ENCODE data around the gene GPR61.

GPR61 gene

GRCh38 chr1:109578947-109579443 lies 39.3 kb downstream of the GPR61 start:
- Histone ChIP-seq H3K36me3 (ENCODE audit: insufficient read depth, low read length) (peaks cover 57% of the 10 kb centered on the region), H3K79me2 (ENCODE audit: insufficient read depth, low read length) (no peaks in the 10 kb centered on the region; the same call in 1 of the 2 replicates), H3K4me3 (ENCODE audit: low read depth, low read length, poor library complexity, severe bottlenecking) (no peak overlapping the region), H3K27me3 (ENCODE audit: insufficient read depth, low read length) (no peaks in the 10 kb centered on the region), H3K9me3 (ENCODE audit: low read length) (no peaks in the 10 kb centered on the region), H3K4me2 (ENCODE audit: low read length) (no peak overlapping the region), H3K9me2 (ENCODE audit: low read depth, low read length) (no peaks in the 10 kb centered on the region), H3F3A (ENCODE audit: insufficient read depth, low read length) (no peaks in the 10 kb centered on the region), H2AFZ (ENCODE audit: low read length) (no peak overlapping the region), H3K9ac (ENCODE audit: low read length) (no peak overlapping the region), H3K4me1 (ENCODE audit: insufficient read depth, low read length, severe bottlenecking) (no peaks in the 10 kb centered on the region), H4K20me1 (ENCODE audit: insufficient read depth, low read length) (no peaks in the 10 kb centered on the region), H3K27ac (ENCODE audit: low read depth, low read length, poor library complexity, severe bottlenecking) (no peak overlapping the region)
- TF ChIP-seq CTCF (IDR thresholded peaks at IDR 0.05; ENCODE audit: low read length), result no peak
- no peak for TF ChIP-seq EZH2 (IDR thresholded peaks at IDR 0.05; ENCODE audit: borderline replicate concordance, low read length)

GRCh38 chr1:109579491-109579890 lies 39.8 kb downstream of the GPR61 start:
- Histone ChIP-seq H3K27ac (ENCODE audit: low read depth, low read length, poor library complexity, severe bottlenecking) (no peak overlapping the region), H2AFZ (ENCODE audit: low read length) (no peak overlapping the region), H3K9me2 (ENCODE audit: low read depth, low read length) (no peaks in the 10 kb centered on the region), H3K9ac (ENCODE audit: low read length) (no peak overlapping the region), H3K4me3 (ENCODE audit: low read depth, low read length, poor library complexity, severe bottlenecking) (no peak overlapping the region), H3F3A (ENCODE audit: insufficient read depth, low read length) (no peaks in the 10 kb centered on the region), H3K79me2 (ENCODE audit: insufficient read depth, low read length) (no peaks in the 10 kb centered on the region; the same call in 1 of the 2 replicates), H4K20me1 (ENCODE audit: insufficient read depth, low read length) (no peaks in the 10 kb centered on the region), H3K27me3 (ENCODE audit: insufficient read depth, low read length) (no peaks in the 10 kb centered on the region), H3K9me3 (ENCODE audit: low read length) (no peaks in the 10 kb centered on the region), H3K4me2 (ENCODE audit: low read length) (no peak overlapping the region), H3K36me3 (ENCODE audit: insufficient read depth, low read length) (peaks cover 60% of the 10 kb centered on the region), H3K4me1 (ENCODE audit: insufficient read depth, low read length, severe bottlenecking) (no peaks in the 10 kb centered on the region)
- TF ChIP-seq EZH2 (IDR thresholded peaks at IDR 0.05; ENCODE audit: borderline replicate concordance, low read length) (no peak), CTCF (IDR thresholded peaks at IDR 0.05; ENCODE audit: low read length) (no peak)

- Histone ChIP-seq H3K9me3 (ENCODE audit: low read length) (no peaks in the 10 kb centered on the region), H3K27ac (ENCODE audit: low read depth, low read length, poor library complexity, severe bottlenecking) (no peak overlapping the region), H4K20me1 (ENCODE audit: insufficient read depth, low read length) (no peaks in the 10 kb centered on the region), H3K27me3 (ENCODE audit: insufficient read depth, low read length) (no peaks in the 10 kb centered on the region), H2AFZ (ENCODE audit: low read length) (no peak overlapping the region), H3F3A (ENCODE audit: insufficient read depth, low read length) (no peaks in the 10 kb centered on the region), H3K9ac (ENCODE audit: low read length) (no peak overlapping the region), H3K4me3 (ENCODE audit: low read depth, low read length, poor library complexity, severe bottlenecking) (no peak overlapping the region), H3K36me3 (ENCODE audit: insufficient read depth, low read length) (peaks cover 72% of the 10 kb centered on the region), H3K4me2 (ENCODE audit: low read length) (no peak overlapping the region), H3K9me2 (ENCODE audit: low read depth, low read length) (no peaks in the 10 kb centered on the region), H3K4me1 (ENCODE audit: insufficient read depth, low read length, severe bottlenecking) (no peaks in the 10 kb centered on the region), H3K79me2 (ENCODE audit: insufficient read depth, low read length) (no peaks in the 10 kb centered on the region)
- TF ChIP-seq EZH2 (IDR thresholded peaks at IDR 0.05; ENCODE audit: borderline replicate concordance, low read length) (no peak), CTCF (IDR thresholded peaks at IDR 0.05; ENCODE audit: low read length) (no peak)
Observed at GRCh38 chr1:109582021-109582420, 42.3 kb downstream of the GPR61 start.
